GM18517 (cell line): ENCODE data around the gene UBL7.

Experiments
- ATAC-seq: cut with Tn5 transposase; IDR thresholded peaks from one replicate; pipeline ENCODE4 v1.9.1; 2021; ENCODE audit warnings: mild to moderate bottlenecking, moderate library complexity; ENCODE audit not compliant: unreplicated experiment

Gene UBL7

DNA sequence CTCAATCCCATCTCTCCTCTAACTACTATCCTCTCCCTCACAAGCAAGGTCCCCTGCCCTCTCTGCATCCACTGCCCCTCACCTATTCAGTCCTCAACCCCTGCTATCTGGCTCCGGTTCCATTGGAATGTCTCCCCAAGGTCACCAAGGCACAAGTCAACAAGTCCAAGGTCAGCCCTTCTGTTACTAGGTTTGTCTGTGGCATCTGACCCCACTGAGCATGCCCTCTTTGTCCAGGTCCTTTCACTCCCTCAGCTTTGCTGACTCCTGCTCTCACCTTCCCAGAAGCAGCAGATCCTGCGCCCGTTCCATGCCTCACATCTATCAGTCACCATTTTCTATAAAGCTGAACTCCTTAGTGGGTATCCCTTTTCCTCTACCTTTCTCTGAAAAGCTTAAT lies 18.9 kb downstream of the UBL7 start:
- ATAC-seq, result no peak

DNA sequence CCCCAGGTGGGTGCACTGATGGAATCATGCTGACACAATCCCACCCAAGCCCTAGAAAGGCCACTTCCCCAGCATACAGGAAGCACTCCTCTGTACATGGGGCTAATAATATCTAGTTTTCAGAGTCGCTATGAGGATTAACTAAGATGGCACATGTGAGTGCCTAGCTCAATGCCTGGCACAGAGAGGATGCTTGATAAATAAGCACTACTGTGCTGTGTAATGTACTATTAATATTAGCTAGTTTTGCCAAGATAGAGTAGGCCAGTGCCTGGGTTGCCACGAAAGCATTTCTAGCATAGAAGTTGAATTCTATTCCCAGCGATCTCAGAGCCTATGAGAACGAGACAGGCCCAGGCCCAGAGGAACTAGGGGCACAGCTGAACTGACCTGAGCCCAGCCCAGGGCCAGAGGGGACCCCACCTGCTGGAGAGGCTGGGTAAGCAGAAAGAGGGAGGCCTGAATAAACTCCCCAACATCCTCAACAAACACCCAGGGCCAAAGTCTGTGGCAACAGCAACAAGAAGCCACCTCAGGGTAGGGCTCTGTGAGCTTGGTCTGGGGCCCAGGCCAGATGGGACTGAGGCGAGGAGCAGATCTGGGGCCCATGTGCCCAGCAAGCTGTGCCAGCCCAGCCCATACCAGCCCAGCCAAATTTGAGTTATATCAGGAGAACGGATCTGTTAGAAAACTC lies 19.6 kb downstream of the UBL7 start:
- ATAC-seq, result no peak

DNA sequence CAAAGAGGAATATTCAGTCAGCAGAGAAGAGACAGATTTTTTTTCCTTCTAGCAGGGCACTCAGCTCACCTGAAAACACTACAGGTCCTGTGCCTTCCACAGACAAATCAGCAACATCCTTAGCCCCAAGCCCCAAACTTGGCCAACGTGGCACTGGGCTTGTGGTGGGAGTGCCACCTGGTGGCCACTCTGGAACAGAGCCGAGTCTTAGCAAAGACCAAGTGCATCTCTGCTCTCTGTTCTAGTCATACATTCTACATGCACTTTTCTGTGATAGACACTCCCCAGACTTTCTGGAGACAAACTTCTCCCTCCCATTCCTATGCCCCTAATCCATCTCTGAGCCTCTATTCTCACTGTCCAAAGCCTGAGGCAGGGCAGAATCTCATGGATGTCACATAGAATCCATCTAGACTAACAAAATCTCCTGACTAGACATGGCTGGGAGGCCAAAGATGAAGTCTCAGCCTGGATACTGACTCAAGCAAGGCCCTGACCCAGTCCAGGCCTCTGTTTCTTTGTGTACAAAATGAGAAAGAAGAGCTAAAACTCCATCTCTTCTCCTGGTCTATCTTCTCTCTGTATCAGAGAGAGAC lies 22.1 kb downstream of the UBL7 start:
- peak; percentile 44 for ATAC-seq

DNA sequence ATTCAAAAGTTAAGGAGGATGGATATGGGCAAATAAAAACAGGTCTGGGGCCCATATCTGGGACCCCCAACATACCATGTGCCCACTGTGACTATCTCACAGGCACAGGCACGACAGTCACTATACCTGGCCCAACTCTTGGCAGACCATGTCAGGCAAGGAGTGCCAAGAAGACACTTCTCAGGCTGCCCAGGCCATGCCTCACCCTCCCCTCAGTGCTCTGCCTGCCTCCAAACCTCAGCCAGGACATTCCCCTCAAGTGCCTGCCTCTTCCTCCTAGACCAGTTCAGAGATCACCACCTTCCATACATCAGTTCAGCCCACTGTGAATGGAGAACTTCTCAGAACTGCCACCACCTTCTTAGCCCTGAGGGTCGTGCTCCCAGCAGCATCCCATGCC lies 22.8 kb downstream of the UBL7 start:
- no peak for ATAC-seq

DNA sequence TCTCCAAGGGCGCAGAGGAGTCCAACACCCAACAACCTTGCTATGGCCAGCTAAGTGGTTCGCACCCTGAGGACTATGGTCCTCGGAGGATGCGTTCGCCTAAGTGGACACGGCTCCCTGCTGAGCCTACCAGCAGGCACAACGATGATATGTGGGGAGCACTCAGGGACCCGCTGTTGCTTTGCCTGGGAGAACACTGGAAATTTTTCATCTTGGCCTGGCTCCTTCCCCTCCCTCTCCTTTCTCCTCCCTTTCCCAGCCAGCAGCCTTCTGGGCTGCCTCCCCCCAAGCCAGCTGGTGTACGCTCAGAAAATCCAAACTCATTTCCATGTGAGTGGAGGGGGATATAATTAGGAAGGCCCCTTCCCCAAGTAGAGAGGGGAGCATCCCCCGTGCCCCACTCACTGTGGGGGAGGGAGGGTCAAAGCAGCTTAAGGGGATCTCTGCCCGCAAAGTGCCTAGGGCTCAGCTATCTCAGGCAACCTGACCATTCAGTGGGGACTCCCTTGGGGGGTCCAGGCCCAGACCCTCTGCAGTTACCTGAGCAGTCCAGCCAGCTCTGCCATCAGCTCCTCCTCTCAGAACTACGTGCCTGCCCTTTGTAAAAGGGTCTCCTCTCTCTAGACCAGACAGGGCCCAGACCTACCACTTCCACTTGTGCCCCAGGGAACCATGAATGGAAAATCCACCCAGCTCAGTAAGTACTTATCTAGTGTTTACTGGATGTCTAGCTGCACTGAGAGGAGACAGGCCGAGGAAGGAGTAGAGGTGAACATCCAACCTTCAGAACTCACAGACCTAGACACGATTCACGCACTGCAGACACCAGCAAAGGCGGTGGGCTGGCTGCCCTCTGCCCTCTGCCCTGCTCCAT lies 26.5 kb downstream of the UBL7 start:
- no peak for ATAC-seq

DNA sequence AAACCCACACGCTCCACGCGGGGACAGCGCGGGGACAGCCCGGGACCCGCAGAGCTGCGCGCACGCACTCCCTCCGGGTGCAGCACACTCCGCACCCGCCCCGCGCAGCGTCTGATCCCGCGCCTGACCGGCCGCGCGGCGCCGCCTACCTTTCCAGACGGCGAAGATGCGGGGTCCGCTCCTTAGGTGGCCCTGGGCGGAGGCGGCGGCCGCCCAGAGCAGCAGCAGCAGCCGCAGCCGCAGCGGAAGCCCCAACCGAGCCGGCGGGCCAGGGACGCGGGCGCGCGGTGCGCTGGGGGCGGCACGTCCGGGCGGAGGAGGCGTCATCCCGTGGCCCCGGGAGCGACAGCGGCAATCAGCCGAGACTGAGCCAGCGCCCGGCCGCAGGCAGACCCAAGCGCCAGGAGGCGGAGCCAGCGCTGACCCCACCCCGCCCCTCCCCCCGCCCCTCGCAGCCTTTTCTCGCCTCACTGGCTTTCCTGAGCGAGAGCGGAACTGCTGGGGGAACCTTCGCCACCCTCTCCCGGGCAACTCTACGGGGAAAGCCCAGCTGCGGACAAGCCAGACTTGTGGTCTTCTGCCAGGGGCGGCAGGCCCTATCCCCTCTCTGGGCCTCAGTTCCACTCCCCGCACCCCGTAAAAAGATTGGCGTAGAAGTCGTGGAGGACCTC lies 27.2 kb downstream of the UBL7 start, which contains the start of gene SEMA7A:
Gene SEMA7A (minus strand): TSS at position 367 of the 671 bp plus-strand sequence. CDS start 40 bp downstream, at position 327.
- peak; percentile 54 for ATAC-seq

DNA sequence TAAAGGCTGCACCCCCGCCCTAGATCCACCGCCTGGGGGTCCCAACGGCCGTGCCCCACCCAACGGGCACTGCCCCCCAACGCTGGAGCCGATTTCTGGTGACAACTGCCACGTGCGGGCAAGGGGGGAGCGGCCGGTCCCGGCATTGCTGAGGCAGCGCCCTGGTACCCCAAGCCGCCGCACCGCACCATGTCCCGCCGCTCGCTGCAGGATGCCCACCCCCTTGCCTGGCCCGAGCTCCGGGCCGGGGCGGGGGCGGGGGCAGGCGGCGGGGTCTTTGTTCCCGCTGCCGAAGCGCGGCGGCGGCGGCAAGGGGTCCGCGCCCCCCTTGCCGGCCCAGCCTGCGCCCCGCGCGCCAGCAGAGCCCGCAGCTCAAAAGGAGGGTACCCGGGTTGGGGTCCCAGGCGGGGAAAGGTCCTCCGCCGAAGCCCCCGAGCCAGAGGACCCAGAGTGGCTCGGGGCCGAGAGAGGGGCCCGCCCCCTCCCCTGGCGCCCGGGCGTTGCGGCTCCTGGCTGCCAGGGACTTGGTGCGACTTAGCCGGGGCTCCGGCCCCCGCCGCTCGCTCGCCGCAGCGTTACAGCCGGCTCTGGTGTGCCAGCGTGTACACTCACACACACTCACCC lies 27.9 kb downstream of the UBL7 start:
- no peak for ATAC-seq

DNA sequence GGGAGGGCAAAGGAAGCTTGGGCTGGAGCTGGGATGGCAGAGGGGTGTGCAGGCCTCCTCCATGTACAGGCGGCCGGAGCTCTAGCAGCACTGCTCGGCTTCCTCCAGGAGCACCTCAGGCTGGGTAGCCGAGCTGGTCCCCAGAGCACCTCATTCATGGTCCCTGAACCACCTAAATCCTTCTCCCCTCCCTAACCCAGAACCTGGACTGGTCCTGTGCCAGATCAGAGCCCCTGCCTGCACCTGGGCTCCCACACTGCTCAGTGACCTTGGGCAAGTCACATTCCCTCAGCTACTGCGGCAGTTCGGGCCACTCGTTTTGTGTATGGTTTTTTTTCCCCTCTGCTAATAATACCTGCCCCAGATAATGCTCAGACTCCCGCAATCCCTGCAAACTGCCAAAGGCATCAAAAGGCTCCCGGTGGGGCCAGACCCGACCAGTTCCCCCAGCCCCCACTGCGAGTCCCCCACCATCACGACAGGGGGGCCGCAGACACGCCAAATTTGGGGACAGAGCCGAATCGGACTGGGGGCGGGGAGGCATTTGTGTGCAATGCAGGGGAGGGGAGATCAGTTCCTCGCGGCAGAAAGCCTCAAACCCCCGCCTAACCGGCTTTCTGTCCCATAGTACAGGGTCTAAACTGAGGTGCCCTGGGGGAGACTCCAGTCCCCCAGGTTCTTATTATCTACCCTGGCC lies 28.5 kb downstream of the UBL7 start:
- no peak for ATAC-seq

DNA sequence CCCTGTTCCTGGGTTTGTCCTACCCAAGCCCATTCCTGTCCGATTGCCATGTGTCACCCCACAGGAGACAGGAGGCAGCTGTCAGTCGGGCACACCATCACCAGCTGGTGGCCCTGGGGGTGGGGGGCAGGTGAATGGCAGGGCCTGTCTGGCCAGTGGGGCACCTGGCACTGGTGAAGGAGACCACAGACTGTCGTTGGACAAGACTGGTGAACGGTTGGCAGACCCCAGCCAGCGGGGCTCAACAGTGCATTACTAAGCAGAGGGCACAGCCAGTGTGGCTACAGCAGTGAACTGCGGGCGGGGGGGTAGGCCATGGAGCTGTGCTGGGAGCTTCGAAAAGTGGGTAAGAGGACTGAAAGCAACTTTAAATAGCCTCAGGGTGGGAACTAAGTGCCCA lies 29.3 kb downstream of the UBL7 start:
- no peak for ATAC-seq

DNA sequence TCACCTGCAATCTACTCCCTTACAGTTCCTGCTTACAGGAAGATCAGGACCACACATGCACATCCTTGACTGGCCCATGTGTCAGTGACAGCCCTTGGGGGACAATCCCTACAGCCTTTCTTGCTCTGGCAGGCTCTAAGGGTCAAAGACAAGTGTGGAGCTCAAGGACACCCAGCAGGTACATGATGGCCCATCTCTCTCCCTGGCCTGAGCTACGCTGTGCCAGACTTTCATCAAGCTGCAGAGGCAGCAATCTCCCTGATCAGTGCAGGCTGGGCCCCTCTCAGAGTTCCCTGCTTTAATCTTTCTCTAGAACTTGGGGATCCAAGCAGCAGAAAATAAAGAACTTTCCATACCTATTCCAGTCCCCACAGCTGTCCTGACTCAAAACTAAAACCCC lies 29.8 kb downstream of the UBL7 start:
- ATAC-seq, result no peak

DNA sequence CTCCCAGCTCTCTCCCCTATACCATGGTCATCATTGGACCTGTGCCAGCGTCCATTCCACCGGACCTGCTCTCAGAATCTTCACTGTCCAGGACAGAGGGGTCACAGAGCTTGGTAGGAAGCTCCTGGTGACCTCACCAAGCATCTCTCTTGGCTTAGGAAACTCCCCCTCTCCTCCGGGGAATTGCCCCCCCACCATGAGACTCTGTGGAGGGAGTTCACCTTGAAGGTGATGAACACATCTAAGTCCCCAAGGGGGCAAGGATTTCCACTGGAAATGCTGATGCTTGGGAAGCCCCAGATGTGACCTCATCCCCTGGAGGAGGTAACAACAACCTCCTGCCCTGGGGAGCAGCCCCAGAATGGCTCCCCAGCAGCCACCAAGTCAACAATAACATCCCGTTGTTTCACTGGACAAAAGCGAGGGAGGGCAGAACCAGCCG lies 30.4 kb downstream of the UBL7 start:
- no peak for ATAC-seq

DNA sequence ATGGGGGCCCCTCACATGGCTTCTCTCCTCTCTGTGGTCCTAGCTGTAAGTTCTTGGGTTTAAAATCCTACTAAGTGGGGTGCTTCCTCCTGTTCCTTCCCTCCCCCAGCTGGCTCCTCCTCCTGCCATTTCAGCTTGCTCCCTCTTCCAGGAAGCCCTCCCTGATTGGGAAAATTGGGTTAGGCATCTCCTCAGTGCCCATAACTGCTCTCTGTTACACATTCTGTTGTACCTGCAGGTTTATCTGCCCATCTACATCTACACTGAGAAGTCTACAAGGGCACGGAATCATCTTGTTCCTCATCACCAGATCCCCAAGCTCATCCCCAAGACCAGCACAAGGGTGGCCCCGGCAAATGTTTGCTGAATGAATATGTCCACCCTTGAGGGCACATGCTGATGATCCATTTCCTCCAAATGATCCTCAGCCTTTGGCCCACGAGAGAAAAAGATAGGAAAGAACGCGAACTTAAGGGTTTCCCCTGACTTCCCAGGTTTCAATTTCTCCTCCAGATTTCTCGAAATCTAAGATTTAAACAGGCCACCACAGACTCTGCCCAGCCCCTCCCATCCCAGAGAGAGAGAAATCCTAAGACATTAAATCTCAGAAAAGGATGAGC lies 31.1 kb downstream of the UBL7 start:
- ATAC-seq, result no peak

DNA sequence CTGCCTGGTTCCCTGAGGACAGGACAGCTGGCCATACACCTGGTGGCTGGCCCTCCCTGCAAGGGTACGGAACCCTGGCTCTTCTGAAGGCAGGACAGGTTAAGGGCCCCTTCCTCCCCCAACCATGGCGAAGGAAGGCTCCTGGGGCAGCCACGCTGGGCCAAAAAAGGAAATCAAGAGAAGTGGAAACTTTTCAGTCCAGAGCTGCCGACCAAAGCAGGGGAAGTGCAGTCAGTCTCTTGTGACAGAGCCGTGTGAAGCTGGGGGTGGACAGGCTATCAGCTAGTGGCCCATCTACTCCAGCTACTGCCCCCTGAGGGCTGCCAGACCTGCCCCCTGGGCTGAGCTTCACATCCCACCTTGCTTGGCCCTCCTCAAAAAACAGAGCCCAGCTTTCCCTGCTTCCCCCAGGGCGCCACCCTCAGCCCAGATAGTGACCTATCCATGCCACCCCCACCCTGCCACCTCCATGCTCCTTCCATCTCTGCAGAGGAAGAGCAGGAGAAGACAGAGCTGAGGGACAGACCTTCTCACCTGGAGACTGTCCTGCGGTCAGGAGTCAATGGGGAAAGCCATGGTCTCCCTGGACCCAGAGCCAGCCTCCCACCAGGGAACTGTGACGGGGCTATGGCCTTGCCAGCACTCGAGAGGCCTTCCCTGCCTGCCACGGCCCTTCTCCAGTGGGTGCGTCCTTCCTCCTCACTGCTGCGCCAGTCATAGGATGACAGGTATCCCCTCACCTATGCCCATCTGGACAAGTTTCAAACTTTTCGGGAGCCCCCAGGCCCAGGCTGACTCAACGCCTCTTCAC lies 31.8 kb downstream of the UBL7 start:
- no peak for ATAC-seq

DNA sequence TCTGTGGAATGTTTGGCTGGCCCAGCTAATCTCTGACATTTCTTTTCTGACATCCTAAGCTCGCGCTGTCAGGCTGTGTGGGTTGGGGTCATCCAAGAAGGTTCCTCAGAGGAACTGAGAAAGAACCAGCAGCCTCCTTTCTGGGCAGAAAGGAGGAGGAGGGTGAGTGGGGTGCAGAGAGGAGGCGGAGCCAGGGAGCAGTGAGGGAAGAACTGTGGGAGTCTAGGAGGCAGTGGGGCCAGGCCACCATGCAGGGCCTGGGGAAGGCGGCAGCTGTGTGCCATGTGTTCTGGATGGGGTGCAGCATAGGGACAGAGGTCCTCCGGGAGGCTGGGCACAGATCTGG lies 32.5 kb downstream of the UBL7 start:
- no peak for ATAC-seq

DNA sequence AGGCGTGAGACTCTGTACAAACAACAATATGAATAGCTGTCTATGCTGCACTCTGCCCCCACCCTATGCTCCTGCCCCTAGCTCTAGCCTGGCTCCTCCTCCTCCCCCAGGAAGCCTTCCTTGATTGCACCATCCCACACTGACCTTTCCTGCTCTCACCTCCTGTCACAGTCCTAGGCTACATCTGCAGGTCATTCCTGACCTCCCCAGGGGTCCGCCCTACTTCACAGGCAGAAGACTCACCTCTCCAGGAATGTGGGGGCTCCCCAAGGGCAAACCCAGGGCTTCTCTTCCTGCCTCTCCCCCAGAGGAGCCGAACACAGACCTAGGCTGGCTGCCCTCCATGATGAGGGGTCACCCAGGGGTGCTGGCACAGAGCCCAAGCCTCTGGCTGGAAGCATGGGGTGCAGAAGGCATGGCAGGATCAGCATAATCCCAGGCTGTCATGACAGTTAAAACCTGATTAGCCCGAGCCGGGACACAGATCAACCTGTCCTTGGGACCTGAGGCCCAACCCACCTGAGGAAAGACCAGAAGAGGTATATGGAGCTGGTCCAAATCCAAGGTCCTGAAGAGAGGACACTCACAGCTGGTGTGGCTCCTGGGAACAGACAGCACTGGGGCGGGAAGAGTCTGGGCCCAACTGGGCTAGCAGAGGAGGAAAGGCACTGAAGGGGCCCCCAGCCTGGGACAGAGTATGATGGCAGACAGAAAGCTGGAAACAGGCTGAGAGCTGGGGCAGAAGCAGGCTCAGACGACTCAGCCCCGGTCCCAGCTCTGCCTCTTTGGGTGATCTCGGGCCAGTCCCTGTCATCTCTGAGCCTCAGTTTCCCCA lies 33.1 kb downstream of the UBL7 start:
- no peak for ATAC-seq

DNA sequence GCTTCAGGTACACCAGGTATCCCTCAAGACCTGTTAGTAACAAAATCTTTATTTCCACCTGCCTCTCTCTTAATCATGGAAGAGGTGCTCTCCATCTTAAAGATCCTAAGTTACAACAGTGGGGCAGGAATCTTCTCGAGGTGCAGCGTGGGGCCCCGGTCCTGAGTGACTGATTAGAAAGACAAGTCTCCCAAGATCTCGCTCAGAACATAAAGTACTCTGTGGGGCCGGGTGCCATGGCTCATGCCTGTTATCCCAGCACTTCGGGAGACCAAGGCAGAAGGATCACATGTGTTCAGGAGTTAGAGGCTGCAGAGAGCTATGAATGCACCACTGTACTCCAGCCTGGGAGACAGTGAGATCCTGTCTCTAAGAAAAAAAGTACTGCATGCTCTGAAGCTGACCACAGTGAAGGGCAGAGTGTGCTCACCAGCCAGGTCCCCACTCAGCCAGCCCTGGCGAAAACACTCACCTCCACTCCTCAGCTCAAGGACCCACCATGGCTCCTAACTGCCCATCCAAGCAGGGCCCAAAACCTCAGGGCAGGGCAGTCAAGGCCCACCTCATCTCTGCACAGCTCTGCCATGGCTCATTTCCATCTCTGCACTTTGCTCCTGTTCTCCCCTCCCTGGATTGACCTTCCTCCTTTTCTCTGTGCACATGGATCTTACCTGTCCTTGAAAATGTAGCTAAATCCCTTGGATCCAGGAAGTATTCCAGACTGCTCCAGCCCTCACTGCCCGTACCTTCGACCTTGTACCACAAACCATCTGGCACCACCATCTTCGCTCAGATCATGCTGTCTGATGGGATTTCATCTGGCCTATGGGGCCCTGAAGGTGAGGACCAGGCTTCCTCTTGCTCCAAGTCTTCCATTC lies 34.3 kb downstream of the UBL7 start:
- ATAC-seq, result no peak

DNA sequence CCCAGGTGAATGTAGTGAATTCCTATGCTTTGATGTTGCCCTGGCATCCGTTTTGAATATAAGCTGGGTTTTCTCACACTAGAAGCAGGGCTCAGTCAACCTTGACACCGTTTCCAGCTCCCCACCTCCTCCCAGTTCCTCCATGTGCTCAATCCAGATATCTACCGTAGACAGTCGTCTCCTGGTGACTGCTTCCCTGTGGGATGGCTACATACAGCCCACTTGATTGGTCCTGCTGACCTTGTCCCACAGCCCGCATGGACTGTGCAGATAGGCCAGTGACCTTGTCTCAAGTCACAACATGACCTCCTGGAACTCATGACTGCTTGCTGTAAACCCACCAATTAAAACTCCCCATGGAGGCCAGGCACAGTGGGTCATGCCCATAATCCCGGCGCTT lies 35.3 kb downstream of the UBL7 start:
- ATAC-seq, result no peak
